Epithelial cell of proximal tubule (primary cell): ENCODE measurements around the gene CDC14A. TPM values are rescaled to one million over a fixed set of nuclear protein-coding genes. Genes with fewer than 3 reads are reported as not detected.

Experiments used
- DNase-seq: peaks from one replicate; pipeline ENCODE4 v3.0.0-alpha.2; 2011; ENCODE audit warnings: low read depth
- H3K4me3 ChIP-seq: 2 replicates; pipeline ENCODE4 v1.5.1; 2011; ENCODE audit warnings: low read depth, mild to moderate bottlenecking, low read length
- CTCF ChIP-seq: conservative IDR thresholded peaks from 2 replicates; pipeline ENCODE4 v1.5.1; 2012; ENCODE audit warnings: low read depth, mild to moderate bottlenecking, low read length
- total RNA-seq: library from RNA; depleted of rRNA; stranded (reverse); fragments of >200 nt; gene quantifications from 2 replicates; pipeline ENCODE4 v1.2.3, GENCODE V29; 2015

CDC14A gene
- total RNA-seq, 1 donor from 2014 or later = 7.4 TPM

GRCh38 chr1:100449477-100449876 lies 97.2 kb downstream of the CDC14A start:
- no peak for DNase-seq
- no peak overlapping the region for H3K4me3 ChIP-seq
- TF ChIP-seq CTCF = no peak

- no peak for DNase-seq
- TF ChIP-seq CTCF = no peak
- no peak overlapping the region for H3K4me3 ChIP-seq
These were observed 100.3 kb downstream of the CDC14A start for GRCh38 chr1:100452641-100453040.

GRCh38 chr1:100455478-100456072 lies 103.3 kb downstream of the CDC14A start:
- DNase-seq = no peak
- TF ChIP-seq CTCF = peak; percentile 47
- H3K4me3 ChIP-seq = no peak overlapping the region

- TF ChIP-seq CTCF = no peak
- DNase-seq = no peak
- no peak overlapping the region for H3K4me3 ChIP-seq
These were observed 104.6 kb downstream of the CDC14A start for GRCh38 chr1:100456880-100457279.

- no peak for TF ChIP-seq CTCF
- no peak overlapping the region for H3K4me3 ChIP-seq
- no peak for DNase-seq
These were observed 105.4 kb downstream of the CDC14A start for GRCh38 chr1:100457683-100458082.

DNA sequence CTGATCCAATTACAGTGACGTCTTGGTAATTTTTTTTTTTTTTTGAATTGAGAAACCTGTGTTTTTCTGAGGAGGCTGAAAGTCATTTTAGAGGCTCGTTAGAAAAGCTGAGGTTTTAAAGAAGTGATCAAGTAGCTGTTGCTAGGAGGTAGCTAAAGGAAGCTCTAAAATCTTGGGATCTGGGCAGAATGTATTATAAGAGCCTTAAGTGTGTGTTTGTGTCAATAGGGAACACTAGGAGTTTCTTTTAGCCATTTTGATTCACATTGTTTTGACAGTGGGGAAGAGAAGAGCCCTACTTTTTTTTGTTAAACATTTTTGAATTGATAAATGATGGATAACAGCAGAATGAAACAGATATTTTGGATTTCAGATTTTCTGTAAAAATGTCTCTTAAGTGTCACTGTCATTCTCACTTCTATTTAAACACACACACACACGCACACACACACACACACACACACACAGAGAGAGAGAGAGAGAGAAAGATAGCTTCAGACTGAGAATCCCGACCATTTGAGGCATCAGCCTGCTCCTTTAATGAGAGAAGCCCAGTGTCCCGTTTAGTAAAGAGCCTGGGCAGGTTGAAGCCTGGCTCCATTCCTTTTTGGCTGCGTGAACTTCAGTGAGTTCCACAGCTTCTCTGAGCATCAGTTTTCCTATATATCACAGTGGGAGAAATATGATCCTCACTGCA lies 106.5 kb downstream of the CDC14A start:
- TF ChIP-seq CTCF = no peak
- no peak for DNase-seq
- no peak overlapping the region for H3K4me3 ChIP-seq
